SK-N-SH (cell line): ENCODE results near the gene MBNL1. TPM values are rescaled to one million over a fixed set of nuclear protein-coding genes. Genes with fewer than 3 reads are reported as not detected.

ENCODE experiments used
- CTCF ChIA-PET: fragments of 300-600, 350-600 bp; formaldehyde crosslinking; extraction: SDS; loops from one replicate; lab custom pipeline; 2021; lab: Yijun Ruan, JAX
- POLR2A ChIA-PET: fragments of 350-600 bp; sonication (Branson Sonifier 250); formaldehyde crosslinking; extraction: SDS; loops from one replicate; lab custom pipeline; 2020; ENCODE audit warnings: antibody characterized with exemption, inconsistent platforms; lab: Yijun Ruan, JAX
- DNase-seq: peaks from one replicate; pipeline ENCODE4 v3.0.0; 2012
- H2AFZ ChIP-seq: fragments of 200-600 bp; sonication (generic); 2 replicates; pipeline ENCODE4 v1.8.1; 2016; ENCODE audit warnings: antibody characterized with exemption, mild to moderate bottlenecking, low read depth
- H3F3A ChIP-seq: fragments of 200-600 bp; sonication (generic); replicated peaks from 2 replicates; pipeline ENCODE3; 2016; ENCODE audit warnings: antibody characterized with exemption, mild to moderate bottlenecking; ENCODE audit not compliant: insufficient read depth
- H3K27ac ChIP-seq, 2 experiments: fragments of 200-500 bp in 1 of 2; fragments of 200-600 bp in 1 of 2; sonication (Bioruptor generic) in 1 of 2; sonication (generic), shearing (Covaris generic) in 1 of 2; 2 replicates each; pipeline versions ENCODE4 v1.5.1 to v1.6.1; 2014 to 2016; ENCODE audit warnings: low read depth in 2 of 2, inconsistent platforms in 1 of 2, low read length in 1 of 2, mild to moderate bottlenecking in 1 of 2, mixed read lengths in 1 of 2
- H3K27me3 ChIP-seq: fragments of 200-600 bp; sonication (generic), shearing (Covaris generic); 2 replicates; pipeline ENCODE4 v1.6.1; 2016; ENCODE audit warnings: mixed run types; ENCODE audit not compliant: insufficient read depth
- H3K36me3 ChIP-seq, 2 experiments: fragments of 200-500 bp in 1 of 2; fragments of 200-600 bp in 1 of 2; sonication (Bioruptor generic) in 1 of 2; sonication (generic) in 1 of 2; replicated peaks in 1 of 2; 2 replicates each; pipeline versions ENCODE3 to v1.5.1; 2014 to 2016; ENCODE audit warnings: low read length in 1 of 2, mild to moderate bottlenecking in 1 of 2; ENCODE audit not compliant: insufficient read depth in 2 of 2, control insufficient read depth in 1 of 2
- H3K4me1 ChIP-seq, 2 experiments: fragments of 200-500 bp in 1 of 2; fragments of 200-600 bp in 1 of 2; sonication (Bioruptor generic) in 1 of 2; sonication (generic), shearing (Covaris generic) in 1 of 2; 2 replicates each; pipeline versions ENCODE4 v1.5.1 to v1.6.1; 2014 to 2016; ENCODE audit warnings: low read depth in 1 of 2, low read length in 1 of 2, mixed run types in 1 of 2; ENCODE audit not compliant: insufficient read depth in 2 of 2, control insufficient read depth in 1 of 2
- H3K4me2 ChIP-seq: fragments of 200-600 bp; sonication (generic), shearing (Covaris generic); 2 replicates; pipeline ENCODE4 v1.6.1; 2017; ENCODE audit warnings: mixed run types
- H3K4me3 ChIP-seq, 2 experiments: fragments of 200-500 bp in 1 of 2; fragments of 200-600 bp in 1 of 2; sonication (Bioruptor generic) in 1 of 2; sonication (generic), shearing (Covaris generic) in 1 of 2; 2 replicates each; pipeline versions ENCODE4 v1.5.1 to v1.8.1; 2014 to 2016; ENCODE audit warnings: low read depth in 2 of 2, inconsistent platforms in 1 of 2, low read length in 1 of 2, mild to moderate bottlenecking in 1 of 2, mixed read lengths in 1 of 2, moderate library complexity in 1 of 2
- H3K79me2 ChIP-seq: fragments of 200-600 bp; sonication (generic); 2 replicates; pipeline ENCODE4 v1.8.1; 2017; ENCODE audit warnings: mild to moderate bottlenecking; ENCODE audit not compliant: insufficient read depth
- H3K9ac ChIP-seq: fragments of 200-600 bp; sonication (generic); 2 replicates; pipeline ENCODE4 v1.6.1; 2017; ENCODE audit warnings: mixed run types
- H3K9me2 ChIP-seq: fragments of 200-600 bp; sonication (generic); 2 replicates; pipeline ENCODE4 v1.6.1; 2017; ENCODE audit warnings: mixed run types
- H3K9me3 ChIP-seq: fragments of 200-600 bp; sonication (generic); 2 replicates; pipeline ENCODE4 v1.6.1; 2017; ENCODE audit warnings: mixed run types, mild to moderate bottlenecking, moderate library complexity
- H4K20me1 ChIP-seq: fragments of 200-600 bp; sonication (generic); 2 replicates; pipeline ENCODE4 v1.6.1; 2017; ENCODE audit warnings: mild to moderate bottlenecking, mixed run types; ENCODE audit not compliant: insufficient read depth
- CTCF ChIP-seq: fragments of 200-600 bp; sonication (generic); IDR thresholded peaks from 2 replicates; pipeline ENCODE4 v1.6.1; 2017; ENCODE audit warnings: antibody characterized with exemption, mild to moderate bottlenecking, moderate library complexity
- ELF1 ChIP-seq: IDR thresholded peaks from 2 replicates; pipeline ENCODE4 v1.4.0; 2012
- EZH2phosphoT487 ChIP-seq: fragments of 200-600 bp; sonication (generic); IDR thresholded peaks from 2 replicates; pipeline ENCODE4 v1.6.1; 2017; ENCODE audit warnings: low read depth, mixed run types, mild to moderate bottlenecking, antibody characterized with exemption, moderate library complexity, borderline replicate concordance
- FOXJ3 ChIP-seq: sonication (generic); formaldehyde crosslinking; IDR thresholded peaks from 2 replicates; pipeline ENCODE4 v1.5.1; 2020; ENCODE audit warnings: mild to moderate bottlenecking, missing genetic modification reagents
- FOXM1 ChIP-seq: IDR thresholded peaks from 2 replicates; pipeline ENCODE4 v1.4.0; 2012; ENCODE audit warnings: low read depth, mild to moderate bottlenecking
- GATA2 ChIP-seq: sonication (generic); formaldehyde crosslinking; IDR thresholded peaks from 2 replicates; pipeline ENCODE4 v1.5.0; 2020; ENCODE audit warnings: mild to moderate bottlenecking, missing genetic modification reagents
- JUND ChIP-seq: IDR thresholded peaks from 2 replicates; pipeline ENCODE4 v1.4.0; 2012
- NRF1 ChIP-seq: IDR thresholded peaks from 2 replicates; pipeline ENCODE4 v1.6.1; 2012; ENCODE audit warnings: low read depth, mild to moderate bottlenecking, low read length
- POLR2AphosphoS5 ChIP-seq: IDR thresholded peaks from 2 replicates; pipeline ENCODE4 v1.6.1; 2012; ENCODE audit warnings: low read depth, low read length
- SIN3A ChIP-seq: IDR thresholded peaks from 2 replicates; pipeline ENCODE4 v1.6.1; 2012; ENCODE audit warnings: low read depth, mild to moderate bottlenecking, low read length, moderate library complexity, borderline replicate concordance
- TCF12 ChIP-seq: IDR thresholded peaks from 2 replicates; pipeline ENCODE4 v1.4.0; 2012
- TEAD4 ChIP-seq: IDR thresholded peaks from 2 replicates; pipeline ENCODE4 v1.4.0; 2012; ENCODE audit warnings: mild to moderate bottlenecking, borderline replicate concordance; ENCODE audit not compliant: insufficient read depth
- YY1 ChIP-seq: IDR thresholded peaks from 2 replicates; pipeline ENCODE4 v1.4.0; 2012; ENCODE audit warnings: low read depth, mild to moderate bottlenecking
- ZBTB33 ChIP-seq: IDR thresholded peaks from 2 replicates; pipeline ENCODE4 v1.4.0; 2012; ENCODE audit warnings: low read depth, borderline replicate concordance
- WGBS: methylation state at CpG from one replicate; pipeline ENCODE4 v1.1.6; 2017; ENCODE audit warnings: low lambda C conversion rate; 5-methylcytosine and 5-hydroxymethylcytosine counted together
- polyA plus RNA-seq, 3 experiments: library from polyadenylated mRNA; depleted of rRNA; stranded (reverse); fragments of >200 nt; gene quantifications; 2 replicates each; pipeline ENCODE4 v1.2.3, GENCODE V29; 2012
- TF ChIP-seq, protein P1 (sequence below): fragments of 150-350 bp; IDR thresholded peaks from 2 replicates; pipeline ENCODE4 v1.6.1; 2017; ENCODE audit warnings: antibody characterized with exemption, low read length, low read depth, borderline replicate concordance

Gene MBNL1
- polyA plus RNA-seq, 1 of the 3 experiments (the other 2 are of a cell fraction) = 44.3 TPM

- H4K20me1 ChIP-seq = peaks cover 35% of the 10 kb centered on the region
- TF ChIP-seq CTCF = no peak
- TF ChIP-seq TEAD4 = no peak
- TF ChIP-seq NRF1 = no peak
- TF ChIP-seq JUND = no peak
- TF ChIP-seq FOXM1 = no peak
- TF ChIP-seq POLR2AphosphoS5 = no peak
- no peak for TF ChIP-seq TCF12
- TF ChIP-seq, protein P1, sequence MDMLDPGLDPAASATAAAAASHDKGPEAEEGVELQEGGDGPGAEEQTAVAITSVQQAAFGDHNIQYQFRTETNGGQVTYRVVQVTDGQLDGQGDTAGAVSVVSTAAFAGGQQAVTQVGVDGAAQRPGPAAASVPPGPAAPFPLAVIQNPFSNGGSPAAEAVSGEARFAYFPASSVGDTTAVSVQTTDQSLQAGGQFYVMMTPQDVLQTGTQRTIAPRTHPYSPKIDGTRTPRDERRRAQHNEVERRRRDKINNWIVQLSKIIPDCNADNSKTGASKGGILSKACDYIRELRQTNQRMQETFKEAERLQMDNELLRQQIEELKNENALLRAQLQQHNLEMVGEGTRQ = no peak
- TF ChIP-seq EZH2phosphoT487 = no peak
- no peak for TF ChIP-seq SIN3A
- TF ChIP-seq ELF1 = no peak
- no peak for TF ChIP-seq FOXJ3
- no peak for TF ChIP-seq YY1
- no peak for TF ChIP-seq GATA2 (CRISPR knock-in tag)
- TF ChIP-seq ZBTB33 = no peak
- H3K36me3 ChIP-seq = peaks cover 0 to 26% of the 10 kb centered on the region in 2 experiments
- POLR2A ChIA-PET = no interaction called here
- peaks cover 98% of the 10 kb centered on the region for H3K79me2 ChIP-seq
- CTCF ChIA-PET = interaction anchor here (0.6 to 2.2 kb wide), 2 partner anchors 24 to 129 kb away, joined by 3 to 6 read pairs; no protein-coding TSS in a partner anchor
- no peaks in the 10 kb centered on the region for H3K9me2 ChIP-seq
- H3K9me3 ChIP-seq = no peaks in the 10 kb centered on the region; the same call in 1 of the 2 replicates
- no peak overlapping the region for H2AFZ ChIP-seq
- peaks cover 1 to 30% of the 10 kb centered on the region in 2 experiments; a peak in 3 of 4 replicates for H3K4me1 ChIP-seq
- no peak overlapping the region for H3K4me3 ChIP-seq
- H3K27me3 ChIP-seq = no peaks in the 10 kb centered on the region
- no peak overlapping the region for H3K9ac ChIP-seq
- no peak overlapping the region for H3K4me2 ChIP-seq
- 96% methylated on average over 3 of the region's 3 CpGs for WGBS
- H3F3A ChIP-seq = peaks cover 48% of the 10 kb centered on the region
- no peak for DNase-seq
- peak overlapping the region in 1 of 2 experiments; percentile 7; a peak in 1 of 4 replicates for H3K27ac ChIP-seq
Observed at GRCh38 chr3:152314677-152315353, 46.1 kb downstream of the MBNL1 start.
